Dendritic cell treated with granulocyte-macrophage colony-stimulating factor and Interleukin-4, amounts not matched to agents 40 ng/mL and 50 ng/mL, for 4 days (primary cell): ENCODE data around the gene UMODL1.

Experiments
- H3K27ac Mint-ChIP-seq: one replicate; pipeline ENCODE4 v1.8.0; 2022; ENCODE audit warnings: mild to moderate bottlenecking, mixed read lengths
- H3K27me3 Mint-ChIP-seq: one replicate; pipeline ENCODE4 v1.8.0; 2022; ENCODE audit warnings: mild to moderate bottlenecking, mixed read lengths
- H3K36me3 Mint-ChIP-seq: one replicate; pipeline ENCODE4 v1.8.0; 2022; ENCODE audit warnings: low read depth, mixed read lengths
- H3K4me1 Mint-ChIP-seq: one replicate; pipeline ENCODE4 v1.8.0; 2022; ENCODE audit warnings: low read depth, mixed read lengths
- H3K4me3 Mint-ChIP-seq: one replicate; pipeline ENCODE4 v1.8.0; 2022; ENCODE audit warnings: mild to moderate bottlenecking, moderate library complexity, mixed read lengths
- H3K9me3 Mint-ChIP-seq: one replicate; pipeline ENCODE4 v1.8.0; 2022; ENCODE audit warnings: mixed read lengths
- intact Hi-C: fragments of 100-400 bp; cut with micrococcal nuclease; formaldehyde crosslinking; loops from one replicate; pipeline ENCODE4 v1.15.0; 2022

The UMODL1 gene

GRCh38 chr21:42097274-42097673, 26.2 kb downstream of the UMODL1 start:
- peaks cover 10% of the 10 kb centered on the region for H3K9me3 Mint-ChIP-seq
- H3K4me1 Mint-ChIP-seq, result peaks cover 33% of the 10 kb centered on the region
- peak overlapping the region; percentile 22 for H3K4me3 Mint-ChIP-seq
- H3K27me3 Mint-ChIP-seq, result peaks cover 7% of the 10 kb centered on the region
- intact Hi-C loops, result loop anchor here (5.0 kb wide), 1 partner anchor 35 kb away; no protein-coding TSS in a partner anchor
- peak overlapping the region; percentile 75 for H3K27ac Mint-ChIP-seq
- H3K36me3 Mint-ChIP-seq, result peaks cover 8% of the 10 kb centered on the region

- peak overlapping the region; percentile 75 for H3K27ac Mint-ChIP-seq
- no peak overlapping the region for H3K4me3 Mint-ChIP-seq
- intact Hi-C loops, result loop anchor here (5.0 kb wide), 1 partner anchor 36 kb away; no protein-coding TSS in a partner anchor
- peaks cover 10% of the 10 kb centered on the region for H3K9me3 Mint-ChIP-seq
- H3K27me3 Mint-ChIP-seq, result peaks cover 9% of the 10 kb centered on the region
- peaks cover 8% of the 10 kb centered on the region for H3K36me3 Mint-ChIP-seq
- H3K4me1 Mint-ChIP-seq, result peaks cover 33% of the 10 kb centered on the region
Observed at GRCh38 chr21:42097860-42098454, 26.8 kb downstream of the UMODL1 start.

- Mint-ChIP-seq H3K27me3 (peaks cover 10% of the 10 kb centered on the region), H3K9me3 (peaks cover 10% of the 10 kb centered on the region), H3K4me1 (peaks cover 33% of the 10 kb centered on the region), H3K4me3 (no peak overlapping the region), H3K36me3 (peaks cover 8% of the 10 kb centered on the region), H3K27ac (peak overlapping the region; percentile 75)
- intact Hi-C loops, result loop anchor here (5.0 kb wide), 1 partner anchor 37 kb away; no protein-coding TSS in a partner anchor
Observed at GRCh38 chr21:42098957-42099505, 27.9 kb downstream of the UMODL1 start.

GRCh38 chr21:42101246-42101645, 30.1 kb downstream of the UMODL1 start:
- Mint-ChIP-seq H3K4me3 (no peak overlapping the region), H3K4me1 (peaks cover 33% of the 10 kb centered on the region), H3K27me3 (peaks cover 17% of the 10 kb centered on the region), H3K9me3 (no peaks in the 10 kb centered on the region), H3K27ac (no peak overlapping the region), H3K36me3 (no peaks in the 10 kb centered on the region)
- intact Hi-C loops, result no loop called here

- Mint-ChIP-seq H3K4me3 (no peak overlapping the region), H3K9me3 (no peaks in the 10 kb centered on the region), H3K4me1 (peaks cover 25% of the 10 kb centered on the region), H3K27me3 (peaks cover 23% of the 10 kb centered on the region), H3K27ac (no peak overlapping the region), H3K36me3 (no peaks in the 10 kb centered on the region)
- intact Hi-C loops, result no loop called here
Observed at GRCh38 chr21:42102076-42102475, 31.0 kb downstream of the UMODL1 start.

- Mint-ChIP-seq H3K27ac (no peak overlapping the region), H3K27me3 (peaks cover 27% of the 10 kb centered on the region), H3K4me3 (no peak overlapping the region), H3K36me3 (no peaks in the 10 kb centered on the region), H3K4me1 (peaks cover 21% of the 10 kb centered on the region), H3K9me3 (no peaks in the 10 kb centered on the region)
- intact Hi-C loops, result no loop called here
Observed at GRCh38 chr21:42102526-42102925, 31.4 kb downstream of the UMODL1 start.

- Mint-ChIP-seq H3K27ac (no peak overlapping the region), H3K27me3 (peaks cover 32% of the 10 kb centered on the region), H3K36me3 (no peaks in the 10 kb centered on the region), H3K9me3 (no peaks in the 10 kb centered on the region), H3K4me3 (no peak overlapping the region), H3K4me1 (peaks cover 21% of the 10 kb centered on the region)
- intact Hi-C loops, result no loop called here
Observed at GRCh38 chr21:42102991-42103390, 31.9 kb downstream of the UMODL1 start.

GRCh38 chr21:42103843-42104242, 32.7 kb downstream of the UMODL1 start:
- Mint-ChIP-seq H3K9me3 (no peaks in the 10 kb centered on the region), H3K27ac (no peak overlapping the region), H3K4me3 (no peak overlapping the region), H3K4me1 (peaks cover 16% of the 10 kb centered on the region), H3K27me3 (peaks cover 36% of the 10 kb centered on the region), H3K36me3 (no peaks in the 10 kb centered on the region)
- intact Hi-C loops, result no loop called here

GRCh38 chr21:42105476-42106315, 34.6 kb downstream of the UMODL1 start:
- Mint-ChIP-seq H3K36me3 (no peaks in the 10 kb centered on the region), H3K27me3 (peaks cover 38% of the 10 kb centered on the region), H3K4me1 (peaks cover 7% of the 10 kb centered on the region), H3K27ac (no peak overlapping the region), H3K9me3 (no peaks in the 10 kb centered on the region), H3K4me3 (no peak overlapping the region)
- intact Hi-C loops, result no loop called here

- no peak overlapping the region for H3K27ac Mint-ChIP-seq
- H3K4me1 Mint-ChIP-seq, result peaks cover 7% of the 10 kb centered on the region
- intact Hi-C loops, result no loop called here
- H3K27me3 Mint-ChIP-seq, result peaks cover 39% of the 10 kb centered on the region
- no peaks in the 10 kb centered on the region for H3K9me3 Mint-ChIP-seq
- H3K4me3 Mint-ChIP-seq, result no peak overlapping the region
- H3K36me3 Mint-ChIP-seq, result no peaks in the 10 kb centered on the region
Observed at GRCh38 chr21:42106425-42106824, 35.3 kb downstream of the UMODL1 start.

GRCh38 chr21:42107177-42107880, 36.2 kb downstream of the UMODL1 start:
- intact Hi-C loops, result no loop called here
- H3K36me3 Mint-ChIP-seq, result no peaks in the 10 kb centered on the region
- no peaks in the 10 kb centered on the region for H3K9me3 Mint-ChIP-seq
- peaks cover 12% of the 10 kb centered on the region for H3K4me1 Mint-ChIP-seq
- H3K27me3 Mint-ChIP-seq, result peaks cover 44% of the 10 kb centered on the region
- H3K4me3 Mint-ChIP-seq, result no peak overlapping the region
- H3K27ac Mint-ChIP-seq, result no peak overlapping the region

- no peak overlapping the region for H3K27ac Mint-ChIP-seq
- H3K27me3 Mint-ChIP-seq, result peaks cover 46% of the 10 kb centered on the region
- H3K9me3 Mint-ChIP-seq, result no peaks in the 10 kb centered on the region
- intact Hi-C loops, result no loop called here
- H3K4me3 Mint-ChIP-seq, result no peak overlapping the region
- no peaks in the 10 kb centered on the region for H3K36me3 Mint-ChIP-seq
- H3K4me1 Mint-ChIP-seq, result peaks cover 18% of the 10 kb centered on the region
Observed at GRCh38 chr21:42107881-42108553, 36.9 kb downstream of the UMODL1 start.

GRCh38 chr21:42108554-42109340, 37.6 kb downstream of the UMODL1 start:
- Mint-ChIP-seq H3K36me3 (no peaks in the 10 kb centered on the region), H3K4me1 (peaks cover 24% of the 10 kb centered on the region), H3K9me3 (no peaks in the 10 kb centered on the region), H3K27me3 (peaks cover 45% of the 10 kb centered on the region), H3K27ac (no peak overlapping the region), H3K4me3 (no peak overlapping the region)
- intact Hi-C loops, result no loop called here
